CD14-positive monocyte (primary cell): ENCODE measurements around the gene TAAR8. TPM values are rescaled to one million over a fixed set of nuclear protein-coding genes. Genes with fewer than 3 reads are reported as not detected.

ENCODE experiments used
- DNase-seq, 3 donors: peaks; one replicate each; pipeline ENCODE4 v3.0.0-alpha.2; 2011 to 2022
- H2AFZ ChIP-seq: 2 replicates; pipeline ENCODE4 v1.6.0; 2012; ENCODE audit warnings: mild to moderate bottlenecking, low read depth, low read length, inconsistent platforms; ENCODE audit not compliant: insufficient read depth, poor library complexity, severe bottlenecking
- H3K27ac ChIP-seq, 2 donors: 1 replicate in 1 of 2; 2 replicates in 1 of 2; pipeline ENCODE4 v1.5.1; 2012 to 2013; ENCODE audit warnings: low read length in 2 of 2, control low read depth in 1 of 2, inconsistent platforms in 1 of 2, low read depth in 1 of 2, mild to moderate bottlenecking in 1 of 2
- H3K27me3 ChIP-seq, 2 donors: one replicate each; pipeline versions ENCODE4 v1.6.0 to v1.6.1; 2011 to 2013; ENCODE audit warnings: low read length in 2 of 2; ENCODE audit not compliant: control insufficient read depth in 2 of 2, insufficient read depth in 2 of 2
- H3K36me3 ChIP-seq, 2 donors: replicated peaks in 1 of 2; 1 replicate in 1 of 2; 2 replicates in 1 of 2; pipeline versions ENCODE4 v1.5.1 to v1.6.1; 2012 to 2013; ENCODE audit warnings: low read length in 2 of 2, control low read depth in 1 of 2, inconsistent platforms in 1 of 2, mild to moderate bottlenecking in 1 of 2; ENCODE audit not compliant: insufficient read depth in 2 of 2, control insufficient read depth in 1 of 2
- H3K4me1 ChIP-seq, 2 donors: 1 replicate in 1 of 2; 2 replicates in 1 of 2; pipeline versions ENCODE4 v1.5.1 to v1.6.1; 2012 to 2013; ENCODE audit warnings: low read length in 2 of 2, control low read depth in 1 of 2, inconsistent platforms in 1 of 2, mild to moderate bottlenecking in 1 of 2, moderate library complexity in 1 of 2; ENCODE audit not compliant: insufficient read depth in 2 of 2, control insufficient read depth in 1 of 2
- H3K4me2 ChIP-seq: replicated peaks from 2 replicates; pipeline ENCODE3; 2012; ENCODE audit warnings: low read length, moderate library complexity, mild to moderate bottlenecking; ENCODE audit not compliant: poor library complexity, severe bottlenecking; ENCODE audit errors: extremely low read depth
- H3K4me3 ChIP-seq, 3 experiments: fragments of 200-600 bp in 1 of 3; sonication (generic) in 1 of 3; replicated peaks in 1 of 3; 1 replicate in 2 of 3; 2 replicates in 1 of 3; pipeline ENCODE4 v1.5.1; 2011 to 2013; ENCODE audit warnings: low read length in 3 of 3, mild to moderate bottlenecking in 3 of 3, control low read depth in 2 of 3, low read depth in 2 of 3, inconsistent platforms in 1 of 3, moderate library complexity in 1 of 3
- H3K79me2 ChIP-seq: 2 replicates; pipeline ENCODE4 v1.6.0; 2012; ENCODE audit warnings: mild to moderate bottlenecking, control low read depth, inconsistent platforms, low read length, moderate library complexity; ENCODE audit not compliant: insufficient read depth
- H3K9ac ChIP-seq: 2 replicates; pipeline ENCODE4 v1.6.0; 2017; ENCODE audit warnings: low read length, mild to moderate bottlenecking; ENCODE audit not compliant: insufficient read depth, poor library complexity, severe bottlenecking
- H3K9me3 ChIP-seq, 2 donors: replicated peaks in 1 of 2; 1 replicate in 1 of 2; 2 replicates in 1 of 2; pipeline versions ENCODE4 v1.5.1 to v1.6.1; 2012 to 2013; ENCODE audit warnings: low read length in 2 of 2, control low read depth in 1 of 2; ENCODE audit not compliant: control insufficient read depth in 1 of 2, insufficient read depth in 1 of 2
- H4K20me1 ChIP-seq: 2 replicates; pipeline ENCODE4 v1.6.0; 2012; ENCODE audit warnings: mild to moderate bottlenecking, low read length, control low read depth, moderate library complexity; ENCODE audit not compliant: insufficient read depth
- H3K27ac Mint-ChIP-seq, 7 donors: one replicate each; pipeline ENCODE4 v1.8.0; 2020; ENCODE audit warnings: mild to moderate bottlenecking in 7 of 7, mixed read lengths in 7 of 7, moderate library complexity in 6 of 7, inconsistent platforms in 2 of 7
- H3K27me3 Mint-ChIP-seq, 3 donors: one replicate each; pipeline ENCODE4 v1.8.0; 2021 to 2022; ENCODE audit warnings: low read depth in 3 of 3, mild to moderate bottlenecking in 3 of 3, mixed read lengths in 3 of 3, moderate library complexity in 3 of 3, inconsistent platforms in 1 of 3
- H3K36me3 Mint-ChIP-seq, 2 donors: one replicate each; pipeline ENCODE4 v1.8.0; 2020; ENCODE audit warnings: mixed read lengths in 2 of 2, inconsistent platforms in 1 of 2, mild to moderate bottlenecking in 1 of 2
- H3K4me1 Mint-ChIP-seq: one replicate; pipeline ENCODE4 v1.8.0; 2020; ENCODE audit warnings: mild to moderate bottlenecking, mixed read lengths
- H3K4me3 Mint-ChIP-seq, 2 donors: one replicate each; pipeline ENCODE4 v1.8.0; 2020; ENCODE audit warnings: mild to moderate bottlenecking in 2 of 2, mixed read lengths in 2 of 2, moderate library complexity in 1 of 2
- H3K9me3 Mint-ChIP-seq, 7 donors: one replicate each; pipeline ENCODE4 v1.8.0; 2020 to 2022; ENCODE audit warnings: mixed read lengths in 7 of 7, mild to moderate bottlenecking in 6 of 7, moderate library complexity in 6 of 7, inconsistent platforms in 2 of 7
- CTCF ChIP-seq: fragments of 200-600 bp; IDR thresholded peaks from one replicate; pipeline ENCODE4 v1.8.0; 2022; ENCODE audit warnings: antibody characterized with exemption, mild to moderate bottlenecking
- WGBS: methylation state at CpG from one replicate; pipeline ENCODE4 v1.1.5; 2013; ENCODE audit warnings: missing lambda C conversion rate; ENCODE audit not compliant: insufficient coverage; 5-methylcytosine and 5-hydroxymethylcytosine counted together
- intact Hi-C, 2 donors: fragments of 100-400 bp; cut with micrococcal nuclease; formaldehyde crosslinking; loops; one replicate each; pipeline versions ENCODE4 v1.15.0 to v1.15.1; 2023
- polyA plus RNA-seq, 3 donors: library from polyadenylated mRNA; depleted of rRNA in 1 of 3; unstranded in 2 of 3; stranded (reverse) in 1 of 3; fragments of 300-500 nt in 2 of 3; fragments of >200 nt in 1 of 3; fragmentation: Illumina TruSeq in 2 of 3; gene quantifications; 1 replicate in 2 of 3; 2 replicates in 1 of 3; pipeline ENCODE4 v1.2.3, GENCODE V29; 2012 to 2021

TAAR8 gene
- polyA plus RNA-seq, 3 donors, result not detected

GRCh38 chr6:132515386-132515785 lies 37.1 kb upstream of the TAAR8 start:
- H2AFZ ChIP-seq, result no peak overlapping the region
- H3K9ac ChIP-seq, result no peak overlapping the region
- intact Hi-C loops, result loop anchor here in 1 of 2 donors (10.0 kb wide), 1 partner anchor 149 kb away; no protein-coding TSS in a partner anchor
- H3K27me3 Mint-ChIP-seq, result peaks cover 0 to 2% (median 2%) of the 10 kb centered on the region in 3 donors
- H3K79me2 ChIP-seq, result peaks cover 27% of the 10 kb centered on the region
- no peak overlapping the region for H3K4me3 Mint-ChIP-seq
- 0% methylated on average over 1 of the region's 2 CpGs for WGBS
- H3K4me2 ChIP-seq, result no peak overlapping the region
- DNase-seq, result no peak
- H3K9me3 Mint-ChIP-seq, result no peaks in the 10 kb centered on the region
- H4K20me1 ChIP-seq, result peaks cover 18% of the 10 kb centered on the region
- H3K27ac Mint-ChIP-seq, result no peak overlapping the region
- no peak overlapping the region for H3K27ac ChIP-seq
- H3K4me1 ChIP-seq, result peaks cover 28 to 32% of the 10 kb centered on the region in 2 donors
- peaks cover 27% of the 10 kb centered on the region for H3K4me1 Mint-ChIP-seq
- no peak overlapping the region for H3K4me3 ChIP-seq
- H3K36me3 Mint-ChIP-seq, result no peaks in the 10 kb centered on the region
- no peak for TF ChIP-seq CTCF
- no peaks in the 10 kb centered on the region for H3K9me3 ChIP-seq
- H3K36me3 ChIP-seq, result no peaks in the 10 kb centered on the region
- H3K27me3 ChIP-seq, result no peaks in the 10 kb centered on the region

DNA sequence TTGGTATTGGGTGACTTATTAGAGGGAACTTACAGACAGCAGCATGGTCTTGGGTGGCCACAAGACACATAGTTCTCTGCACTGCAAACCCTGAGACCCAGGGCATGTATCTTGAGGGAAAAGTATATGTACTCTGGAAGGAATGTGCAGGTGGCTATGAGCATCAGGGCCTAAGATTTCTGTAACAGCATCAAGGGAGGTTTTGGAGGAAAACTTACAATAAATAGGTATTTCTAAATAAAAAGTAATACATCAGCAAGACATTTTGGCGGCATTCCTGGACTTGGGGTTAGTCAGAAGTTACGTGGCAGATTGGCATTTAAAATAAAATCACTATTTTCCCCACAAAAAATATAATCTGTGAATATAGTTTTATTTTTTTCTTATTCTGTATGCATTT lies 31.5 kb upstream of the TAAR8 start:
- Histone ChIP-seq H3K4me3 (no peak overlapping the region), H4K20me1 (no peaks in the 10 kb centered on the region), H3K27me3 (no peaks in the 10 kb centered on the region), H3K9me3 (no peaks in the 10 kb centered on the region), H3K4me1 (no peaks in the 10 kb centered on the region), H3K4me2 (no peak overlapping the region), H3K36me3 (no peaks in the 10 kb centered on the region), H3K79me2 (no peaks in the 10 kb centered on the region), H3K27ac (no peak overlapping the region), H3K9ac (no peak overlapping the region), H2AFZ (no peak overlapping the region)
- no peak for DNase-seq
- no peaks in the 10 kb centered on the region for H3K36me3 Mint-ChIP-seq
- H3K27ac Mint-ChIP-seq, result no peak overlapping the region
- no peak for TF ChIP-seq CTCF
- no peaks in the 10 kb centered on the region for H3K4me1 Mint-ChIP-seq
- no CpG with 5 or more reads among the region's 2 CpGs for WGBS
- H3K9me3 Mint-ChIP-seq, result no peaks in the 10 kb centered on the region
- intact Hi-C loops, result no loop called here
- H3K4me3 Mint-ChIP-seq, result no peak overlapping the region
- peaks cover 2 to 5% (median 3%) of the 10 kb centered on the region in 3 donors for H3K27me3 Mint-ChIP-seq
